IMR-90 (cell line): ENCODE results near the gene NFYC. TPM values are rescaled to one million over a fixed set of nuclear protein-coding genes. Genes with fewer than 3 reads are reported as not detected.
A peak's percentile ranks its signal among the peaks of the same experiment; 100 is the strongest.

Source experiments
- ATAC-seq: fragments of 200-7000 bp; cut with Tn5 transposase; 2 replicates; pipeline ENCODE4 v1.9.1; 2020; ENCODE audit warnings: low read depth, mild to moderate bottlenecking, moderate library complexity
- BruUV-seq: library from RNA; stranded (reverse); fragments of 400-500 nt; replicated peaks from 2 replicates; lab custom pipeline; 2021; lab: Mats Ljungman, UMichigan
- CTCF ChIA-PET: fragments of 300-600 bp; formaldehyde crosslinking; extraction: SDS; loops from one replicate; lab custom pipeline; 2021; ENCODE audit warnings: antibody characterized with exemption; lab: Yijun Ruan, JAX
- POLR2A ChIA-PET: fragments of 300-600 bp; sonication (Branson Sonifier 250); formaldehyde crosslinking; loops from one replicate; lab custom pipeline; 2022; ENCODE audit warnings: antibody characterized with exemption; ENCODE audit not compliant: unreplicated experiment; lab: Charles Lee
- DNase-seq: peaks from one replicate; pipeline ENCODE4 v3.0.0; 2013
- H2AFZ ChIP-seq: replicated peaks from 2 replicates; pipeline ENCODE3; 2013; ENCODE audit warnings: low read length, mild to moderate bottlenecking; ENCODE audit not compliant: poor library complexity
- H2AK5ac ChIP-seq: 2 replicates; pipeline ENCODE4 v1.6.1; 2013; ENCODE audit warnings: low read depth, low read length, inconsistent platforms
- H2AK9ac ChIP-seq: replicated peaks from 2 replicates; pipeline ENCODE3; 2013; ENCODE audit warnings: mild to moderate bottlenecking, low read depth, low read length, moderate library complexity; ENCODE audit not compliant: poor library complexity
- H2BK120ac ChIP-seq: 2 replicates; pipeline ENCODE4 v1.6.1; 2013; ENCODE audit warnings: low read depth, low read length, inconsistent platforms
- H2BK15ac ChIP-seq: 3 replicates; pipeline ENCODE4 v1.6.1; 2013; ENCODE audit warnings: low read depth, low read length, inconsistent platforms
- H2BK20ac ChIP-seq: 2 replicates; pipeline ENCODE4 v1.6.1; 2013; ENCODE audit warnings: low read depth, mild to moderate bottlenecking, inconsistent platforms, low read length, moderate library complexity
- H2BK5ac ChIP-seq: 2 replicates; pipeline ENCODE4 v1.6.1; 2013; ENCODE audit warnings: mild to moderate bottlenecking, low read depth, low read length, inconsistent platforms; ENCODE audit not compliant: poor library complexity, severe bottlenecking
- H3K14ac ChIP-seq: replicated peaks from 2 replicates; pipeline ENCODE4 v1.6.1; 2013; ENCODE audit warnings: low read depth, low read length, inconsistent platforms
- H3K18ac ChIP-seq: 2 replicates; pipeline ENCODE4 v1.6.1; 2013; ENCODE audit warnings: low read depth, low read length, control low read depth
- H3K23ac ChIP-seq: 2 replicates; pipeline ENCODE4 v1.6.1; 2013; ENCODE audit warnings: low read depth, low read length, inconsistent platforms
- H3K27ac ChIP-seq: 2 replicates; pipeline ENCODE4 v1.5.1; 2013; ENCODE audit warnings: mild to moderate bottlenecking, control low read depth, low read length; ENCODE audit not compliant: insufficient read depth
- H3K27me3 ChIP-seq: 2 replicates; pipeline ENCODE4 v1.6.1; 2013; ENCODE audit warnings: low read length; ENCODE audit not compliant: control insufficient read depth, insufficient read depth
- H3K36me3 ChIP-seq: 2 replicates; pipeline ENCODE4 v1.6.1; 2013; ENCODE audit warnings: low read length, mixed read lengths; ENCODE audit not compliant: control insufficient read depth, insufficient read depth
- H3K4ac ChIP-seq: 2 replicates; pipeline ENCODE4 v1.6.1; 2013; ENCODE audit warnings: low read depth, low read length, inconsistent platforms
- H3K4me1 ChIP-seq: 2 replicates; pipeline ENCODE4 v1.6.1; 2013; ENCODE audit warnings: low read length, mixed read lengths; ENCODE audit not compliant: control insufficient read depth, insufficient read depth
- H3K4me2 ChIP-seq: 2 replicates; pipeline ENCODE4 v1.6.1; 2013; ENCODE audit warnings: low read depth, mild to moderate bottlenecking, control low read depth, low read length, moderate library complexity
- H3K4me3 ChIP-seq: 2 replicates; pipeline ENCODE4 v1.5.1; 2013; ENCODE audit warnings: low read depth, mild to moderate bottlenecking, control low read depth, low read length, moderate library complexity; ENCODE audit not compliant: insufficient read depth
- H3K56ac ChIP-seq: 2 replicates; pipeline ENCODE4 v1.6.1; 2013; ENCODE audit warnings: low read length, inconsistent platforms; ENCODE audit not compliant: insufficient read depth; ENCODE audit errors: extremely low read depth
- H3K79me1 ChIP-seq, 2 experiments: 2 replicates each; pipeline ENCODE4 v1.6.1; 2013; ENCODE audit warnings: low read length in 2 of 2, inconsistent platforms in 1 of 2, low read depth in 1 of 2
- H3K9ac ChIP-seq: 2 replicates; pipeline ENCODE4 v1.6.1; 2013; ENCODE audit warnings: low read depth, low read length, control low read depth
- H3K9me1 ChIP-seq: 2 replicates; pipeline ENCODE4 v1.6.1; 2013; ENCODE audit warnings: low read length, inconsistent platforms; ENCODE audit not compliant: insufficient read depth
- H3K9me3 ChIP-seq: 2 replicates; pipeline ENCODE4 v1.6.1; 2013; ENCODE audit warnings: low read length; ENCODE audit not compliant: control insufficient read depth, insufficient read depth
- H4K20me1 ChIP-seq: 2 replicates; pipeline ENCODE4 v1.6.1; 2013; ENCODE audit warnings: low read length, inconsistent platforms; ENCODE audit not compliant: insufficient read depth
- H4K5ac ChIP-seq: 2 replicates; pipeline ENCODE4 v1.6.1; 2013; ENCODE audit warnings: mild to moderate bottlenecking, low read depth, low read length, control low read depth
- H4K8ac ChIP-seq, 2 experiments: 2 replicates each; pipeline ENCODE4 v1.6.1; 2013; ENCODE audit warnings: low read depth in 2 of 2, low read length in 2 of 2, control low read depth in 1 of 2, inconsistent platforms in 1 of 2
- H4K91ac ChIP-seq: 2 replicates; pipeline ENCODE4 v1.6.1; 2013; ENCODE audit warnings: low read depth, low read length, inconsistent platforms; ENCODE audit not compliant: insufficient read depth
- BHLHE40 ChIP-seq: fragments of 150-350 bp; IDR thresholded peaks from 2 replicates; pipeline ENCODE4 v1.6.1; 2016; ENCODE audit warnings: mild to moderate bottlenecking, low read depth, low read length
- CHD1 ChIP-seq: IDR thresholded peaks from 2 replicates; pipeline ENCODE4 v1.6.1; 2012; ENCODE audit warnings: low read depth, low read length, improper control_type of control experiment
- FOS ChIP-seq: fragments of 150-350 bp; IDR thresholded peaks from 2 replicates; pipeline ENCODE4 v1.6.1; 2016; ENCODE audit warnings: low read depth, low read length
- MAFK ChIP-seq: IDR thresholded peaks from 2 replicates; pipeline ENCODE4 v1.6.1; 2012; ENCODE audit warnings: low read depth, low read length, improper control_type of control experiment
- MAZ ChIP-seq: IDR thresholded peaks from 2 replicates; pipeline ENCODE4 v1.6.1; 2012; ENCODE audit warnings: low read depth, mild to moderate bottlenecking, low read length, improper control_type of control experiment, moderate library complexity, borderline replicate concordance
- MXI1 ChIP-seq: IDR thresholded peaks from 2 replicates; pipeline ENCODE4 v1.6.1; 2012; ENCODE audit warnings: low read depth, mild to moderate bottlenecking, low read length, moderate library complexity, borderline replicate concordance
- NFE2L2 ChIP-seq: fragments of 150-350 bp; IDR thresholded peaks from 2 replicates; pipeline ENCODE4 v1.6.1; 2016; ENCODE audit warnings: low read depth, mild to moderate bottlenecking, low read length
- POLR2A ChIP-seq: IDR thresholded peaks from 2 replicates; pipeline ENCODE4 v1.6.1; 2012; ENCODE audit warnings: mild to moderate bottlenecking, low read depth, low read length
- RCOR1 ChIP-seq: IDR thresholded peaks from 2 replicates; pipeline ENCODE4 v1.6.1; 2012; ENCODE audit warnings: mild to moderate bottlenecking, low read length, improper control_type of control experiment; ENCODE audit not compliant: insufficient replicate concordance
- SMC3 ChIP-seq: fragments of 150-350 bp; IDR thresholded peaks from 2 replicates; pipeline ENCODE4 v1.6.1; 2016; ENCODE audit warnings: low read depth, mild to moderate bottlenecking, antibody characterized with exemption, low read length, moderate library complexity
- WGBS, 2 experiments: methylation state at CpG; one replicate each; pipeline versions ENCODE4 v1.1.5 to v1.1.7; 2013; ENCODE audit warnings: missing lambda C conversion rate in 2 of 2; ENCODE audit not compliant: insufficient read length in 1 of 2; ENCODE audit errors: extremely low coverage in 2 of 2; 5-methylcytosine and 5-hydroxymethylcytosine counted together
- dilution Hi-C: fragments of 300-500 bp; cut with HindIII; formaldehyde crosslinking; loops from one replicate; pipeline ENCODE4 v1.14.3; 2018; ENCODE audit warnings: low sequenced_read_pairs; ENCODE audit not compliant: unreplicated experiment
- in situ Hi-C: fragments of 300-500 bp; cut with MboI; formaldehyde crosslinking; loops from 3 replicates; pipeline ENCODE4 v1.14.3; 2019; ENCODE audit warnings: low sequenced_read_pairs, inconsistent platforms, mixed read lengths
- intact Hi-C: fragments of 100-400 bp; cut with micrococcal nuclease; formaldehyde crosslinking; loops from 2 replicates; pipeline ENCODE4 v1.10.0; 2022
- polyA plus RNA-seq, 3 experiments: library from polyadenylated mRNA; depleted of rRNA; stranded (reverse); fragments of >200 nt; gene quantifications; 2 replicates each; pipeline ENCODE4 v1.2.3, GENCODE V29; 2012; ENCODE audit warnings: low replicate concordance in 1 of 3
- total RNA-seq: library from RNA; depleted of rRNA; stranded (reverse); fragments of >200 nt; gene quantifications from 2 replicates; pipeline ENCODE4 v1.2.3, GENCODE V29; 2012
- TF ChIP-seq, protein P1 (sequence below): fragments of 150-350 bp; IDR thresholded peaks from 2 replicates; pipeline ENCODE4 v1.6.1; 2017; ENCODE audit warnings: mild to moderate bottlenecking, antibody characterized with exemption, low read length, low read depth

The NFYC gene
- total and polyA plus RNA-seq, 2 of the 4 experiments (the other 2 are of a cell fraction), result 45.2 to 62.2 TPM

DNA sequence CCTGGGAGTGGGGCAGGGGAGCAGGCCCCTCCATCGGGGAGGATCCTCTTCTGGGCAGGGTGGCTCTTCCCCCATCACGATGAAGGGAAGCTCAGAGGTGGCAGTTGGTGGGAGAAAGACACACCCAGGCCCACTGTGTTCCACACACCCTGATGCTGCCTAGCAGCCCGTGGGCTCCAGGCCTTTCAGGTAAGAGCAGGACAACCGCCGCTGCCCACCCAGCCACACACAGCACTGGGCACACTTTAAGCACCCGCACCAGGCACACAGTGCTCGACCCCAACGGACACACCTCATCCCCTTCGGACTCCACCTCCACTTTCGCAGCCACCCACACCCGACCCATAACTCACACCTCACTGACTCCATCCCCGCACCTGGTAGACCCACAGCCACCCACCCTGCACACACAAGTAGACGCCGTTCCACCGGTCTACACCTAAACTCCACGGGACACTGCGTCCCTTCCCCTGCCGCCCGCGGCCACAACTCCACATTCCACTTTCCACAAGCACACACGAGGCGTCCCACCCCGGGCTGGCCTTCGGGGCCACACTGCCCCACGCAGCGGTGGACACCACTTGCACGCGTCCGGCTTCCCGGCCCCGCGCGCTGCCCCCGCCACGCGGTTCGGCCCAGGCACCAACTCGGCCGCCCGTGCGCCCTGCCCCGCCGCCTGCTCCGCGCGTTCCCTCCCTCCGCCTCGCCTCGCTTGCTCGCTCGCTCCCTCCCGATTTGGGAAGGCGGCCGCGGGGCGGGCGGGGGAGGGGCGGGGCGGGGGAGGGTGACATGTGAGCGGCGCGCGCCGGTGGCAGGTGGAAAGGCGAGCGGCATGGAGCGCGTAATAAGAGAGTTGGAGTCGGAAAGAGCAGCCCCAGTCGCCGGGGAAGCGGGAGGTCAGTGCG is 91.7 kb downstream of the NFYC start, which contains the start of gene KCNQ4:
KCNQ4 (plus strand) TSS at position 787 of the 905 bp plus-strand sequence. CDS start 307 bp downstream, outside the sequence.
- Histone ChIP-seq H3K18ac (no peak within 1 kb of the TSS), H3K14ac (no peak within 1 kb of the TSS), H2BK15ac (no peak within 1 kb of the TSS), H3K4me3 (peak within 1 kb of the TSS; percentile 25), H4K5ac (no peak within 1 kb of the TSS), H3K4ac (no peak within 1 kb of the TSS; the same call in 1 of the 2 replicates), H2AK9ac (peak within 1 kb of the TSS; percentile 72), H3K23ac (no peak within 1 kb of the TSS; the same call in 1 of the 2 replicates), H2AK5ac (no peak within 1 kb of the TSS), H3K9ac (no peak within 1 kb of the TSS), H2AFZ (peak within 1 kb of the TSS; percentile 86), H3K79me1 (no peaks in the 10 kb centered on the region), H2BK5ac (no peak within 1 kb of the TSS), H3K4me1 (no peaks in the 10 kb centered on the region; the same call in 1 of the 2 replicates), H4K8ac (no peak within 1 kb of the TSS), H2BK120ac (no peak within 1 kb of the TSS), H3K9me1 (no peaks in the 10 kb centered on the region; the same call in 1 of the 2 replicates), H3K9me3 (no peaks in the 10 kb centered on the region), H4K20me1 (no peaks in the 10 kb centered on the region), H3K27ac (no peak within 1 kb of the TSS), H3K36me3 (no peaks in the 10 kb centered on the region), H3K56ac (no peak within 1 kb of the TSS), H2BK20ac (no peak within 1 kb of the TSS), H4K91ac (no peak within 1 kb of the TSS), H3K27me3 (peaks cover 30% of the 10 kb centered on the region), H3K4me2 (peak within 1 kb of the TSS; percentile 84)
- 5% methylated on average over 28 of the region's 73 CpGs; no CpG with 5 or more reads in 1 of the 2 experiments for WGBS, 2 experiments
- ATAC-seq, result peak; percentile 64
- in situ Hi-C loops, result no loop called here
- no TSS peak for BruUV-seq
- no peak for TF ChIP-seq POLR2A
- TF ChIP-seq BHLHE40, result no peak
- TF ChIP-seq MAFK, result no peak
- TF ChIP-seq RCOR1, result no peak
- TF ChIP-seq SMC3, result no peak
- no peak for TF ChIP-seq NFE2L2
- TF ChIP-seq, protein P1, sequence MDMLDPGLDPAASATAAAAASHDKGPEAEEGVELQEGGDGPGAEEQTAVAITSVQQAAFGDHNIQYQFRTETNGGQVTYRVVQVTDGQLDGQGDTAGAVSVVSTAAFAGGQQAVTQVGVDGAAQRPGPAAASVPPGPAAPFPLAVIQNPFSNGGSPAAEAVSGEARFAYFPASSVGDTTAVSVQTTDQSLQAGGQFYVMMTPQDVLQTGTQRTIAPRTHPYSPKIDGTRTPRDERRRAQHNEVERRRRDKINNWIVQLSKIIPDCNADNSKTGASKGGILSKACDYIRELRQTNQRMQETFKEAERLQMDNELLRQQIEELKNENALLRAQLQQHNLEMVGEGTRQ, result no peak
- TF ChIP-seq CHD1, result no peak
- TF ChIP-seq MAZ, result peak; percentile 37; the same call in 1 of the 2 replicates
- TF ChIP-seq MXI1, result peak; percentile 30; the same call in 1 of the 2 replicates
- no peak for TF ChIP-seq FOS
- dilution Hi-C loops, result no loop called here
- no peak for DNase-seq
- POLR2A ChIA-PET, result no interaction called here
- intact Hi-C loops, result loop anchor here (10.0 kb wide), 1 partner anchor 168 kb away; no protein-coding TSS in a partner anchor
- CTCF ChIA-PET, result interaction anchor here (0.6 to 1.8 kb wide), 3 partner anchors 9 to 43 kb away, joined by 3 to 5 read pairs (median 3); no protein-coding TSS in a partner anchor
